ENCODE measurements around the gene LRP2. TPM values are rescaled to one million over a fixed set of nuclear protein-coding genes. Genes with fewer than 3 reads are reported as not detected.

LRP2 gene
- total RNA-seq, 1 donor from 2014 or later = 0.24 TPM

DNA sequence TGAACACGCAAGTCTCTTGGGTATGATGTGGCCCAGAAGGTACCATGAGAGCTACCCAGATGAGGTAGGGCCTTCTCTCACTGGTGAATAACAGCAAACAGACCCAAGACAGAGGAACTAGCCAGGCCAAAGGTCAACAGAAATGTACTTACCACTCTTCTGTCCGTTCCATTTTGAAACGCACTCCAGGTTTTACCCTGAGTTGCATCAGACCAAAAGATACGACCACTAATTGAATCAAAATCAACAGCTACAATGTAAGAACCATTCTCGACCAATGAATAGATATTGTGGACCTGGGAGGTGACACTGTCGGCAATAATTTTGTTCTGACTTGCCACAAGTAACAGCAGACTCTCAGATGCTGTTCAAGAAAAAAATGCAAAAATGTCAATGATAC, 124.4 kb downstream of the LRP2 start:
- H3K9me3 Mint-ChIP-seq (ENCODE audit: unreplicated experiment) = no peaks in the 10 kb centered on the region
- H3K36me3 Mint-ChIP-seq (ENCODE audit: unreplicated experiment) = no peaks in the 10 kb centered on the region
- H3K4me1 Mint-ChIP-seq (ENCODE audit: unreplicated experiment) = no peaks in the 10 kb centered on the region
- TF ChIP-seq, protein P1, sequence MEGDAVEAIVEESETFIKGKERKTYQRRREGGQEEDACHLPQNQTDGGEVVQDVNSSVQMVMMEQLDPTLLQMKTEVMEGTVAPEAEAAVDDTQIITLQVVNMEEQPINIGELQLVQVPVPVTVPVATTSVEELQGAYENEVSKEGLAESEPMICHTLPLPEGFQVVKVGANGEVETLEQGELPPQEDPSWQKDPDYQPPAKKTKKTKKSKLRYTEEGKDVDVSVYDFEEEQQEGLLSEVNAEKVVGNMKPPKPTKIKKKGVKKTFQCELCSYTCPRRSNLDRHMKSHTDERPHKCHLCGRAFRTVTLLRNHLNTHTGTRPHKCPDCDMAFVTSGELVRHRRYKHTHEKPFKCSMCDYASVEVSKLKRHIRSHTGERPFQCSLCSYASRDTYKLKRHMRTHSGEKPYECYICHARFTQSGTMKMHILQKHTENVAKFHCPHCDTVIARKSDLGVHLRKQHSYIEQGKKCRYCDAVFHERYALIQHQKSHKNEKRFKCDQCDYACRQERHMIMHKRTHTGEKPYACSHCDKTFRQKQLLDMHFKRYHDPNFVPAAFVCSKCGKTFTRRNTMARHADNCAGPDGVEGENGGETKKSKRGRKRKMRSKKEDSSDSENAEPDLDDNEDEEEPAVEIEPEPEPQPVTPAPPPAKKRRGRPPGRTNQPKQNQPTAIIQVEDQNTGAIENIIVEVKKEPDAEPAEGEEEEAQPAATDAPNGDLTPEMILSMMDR (IDR thresholded peaks at IDR 0.05) = no peak
- no peak overlapping the region for H3K27ac Mint-ChIP-seq (ENCODE audit: unreplicated experiment)
- H3K27me3 Mint-ChIP-seq (ENCODE audit: unreplicated experiment) = no peaks in the 10 kb centered on the region
- no peak overlapping the region for H3K4me3 Mint-ChIP-seq (ENCODE audit: unreplicated experiment)
- DNase-seq (ENCODE audit: extremely low spot score, unreplicated experiment) = no peak

DNA sequence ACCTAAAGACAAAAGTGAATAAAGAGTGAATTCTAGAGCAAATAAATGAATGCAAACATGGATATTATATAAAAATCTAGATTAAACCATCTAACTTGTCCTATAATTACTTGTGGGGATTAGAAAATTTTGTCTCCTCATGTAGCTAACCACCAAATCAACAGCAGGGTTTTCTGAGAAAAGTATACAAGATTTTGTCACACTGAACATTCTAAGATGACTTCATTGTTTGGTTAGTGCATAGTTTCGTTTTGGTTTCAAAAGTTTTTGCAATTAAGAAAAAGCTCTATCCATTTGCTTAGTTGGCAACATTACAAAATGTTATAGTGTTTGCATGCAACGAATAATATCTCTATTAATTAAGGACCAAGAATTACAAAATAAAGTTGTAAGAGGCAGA, 125.0 kb downstream of the LRP2 start:
- no peaks in the 10 kb centered on the region for H3K27me3 Mint-ChIP-seq (ENCODE audit: unreplicated experiment)
- no peak overlapping the region for H3K4me3 Mint-ChIP-seq (ENCODE audit: unreplicated experiment)
- H3K36me3 Mint-ChIP-seq (ENCODE audit: unreplicated experiment) = no peaks in the 10 kb centered on the region
- H3K4me1 Mint-ChIP-seq (ENCODE audit: unreplicated experiment) = no peaks in the 10 kb centered on the region
- H3K9me3 Mint-ChIP-seq (ENCODE audit: unreplicated experiment) = no peaks in the 10 kb centered on the region
- TF ChIP-seq, protein P1 (IDR thresholded peaks at IDR 0.05) = no peak
- no peak for DNase-seq (ENCODE audit: extremely low spot score, unreplicated experiment)
- no peak overlapping the region for H3K27ac Mint-ChIP-seq (ENCODE audit: unreplicated experiment)

DNA sequence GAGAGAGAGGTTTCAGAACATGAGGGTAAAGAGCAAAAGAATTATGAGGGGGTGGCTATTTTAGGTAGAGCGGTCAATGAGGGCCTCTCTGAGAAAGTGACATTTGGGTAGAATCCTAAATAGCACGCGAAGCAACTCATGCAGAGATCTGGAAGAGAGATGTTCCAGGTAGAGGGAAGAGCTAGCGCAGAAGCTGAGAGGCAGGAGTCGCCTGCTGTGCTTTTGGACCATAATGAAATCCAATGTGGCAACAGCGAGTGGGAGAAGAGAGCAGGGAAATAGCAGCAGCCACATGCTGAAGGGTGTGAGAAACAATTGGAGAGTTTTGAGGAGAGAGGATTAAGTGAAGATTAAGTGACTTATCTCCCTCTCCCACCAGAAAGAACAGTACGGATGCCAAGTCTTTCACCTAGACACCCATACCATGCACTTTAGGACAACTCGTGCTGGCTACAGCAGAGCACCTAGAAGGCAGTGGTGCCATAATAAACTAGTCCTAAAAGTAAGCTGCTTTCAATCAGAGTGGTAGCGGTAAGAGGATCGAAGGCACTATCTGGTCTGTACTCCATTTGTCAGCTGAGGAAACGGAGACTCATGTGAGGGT, 129.7 kb downstream of the LRP2 start:
- H3K4me1 Mint-ChIP-seq (ENCODE audit: unreplicated experiment) = no peaks in the 10 kb centered on the region
- H3K4me3 Mint-ChIP-seq (ENCODE audit: unreplicated experiment) = no peak overlapping the region
- H3K27ac Mint-ChIP-seq (ENCODE audit: unreplicated experiment) = no peak overlapping the region
- TF ChIP-seq, protein P1 (IDR thresholded peaks at IDR 0.05) = no peak
- no peaks in the 10 kb centered on the region for H3K9me3 Mint-ChIP-seq (ENCODE audit: unreplicated experiment)
- no peak for DNase-seq (ENCODE audit: extremely low spot score, unreplicated experiment)
- no peaks in the 10 kb centered on the region for H3K36me3 Mint-ChIP-seq (ENCODE audit: unreplicated experiment)
- peaks cover 3% of the 10 kb centered on the region for H3K27me3 Mint-ChIP-seq (ENCODE audit: unreplicated experiment)

DNA sequence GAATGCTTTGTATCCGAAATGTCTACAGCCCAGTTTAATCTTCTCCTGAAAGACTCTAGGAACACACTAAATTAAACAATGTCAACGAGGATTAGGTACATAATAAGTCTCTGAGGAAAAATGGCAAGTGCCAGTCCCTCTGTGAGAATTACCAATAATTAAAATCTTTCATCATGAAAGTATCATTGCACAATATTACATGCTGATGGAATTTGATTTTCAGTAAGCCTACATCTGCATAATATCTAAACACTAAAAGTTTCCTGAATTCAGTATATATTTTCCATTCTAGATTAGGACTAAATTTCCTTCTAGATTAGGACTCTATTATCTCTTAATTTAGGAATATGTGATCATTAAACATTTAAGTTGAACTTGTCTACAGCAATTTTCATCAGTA, 132.1 kb downstream of the LRP2 start:
- peaks cover 3% of the 10 kb centered on the region for H3K27me3 Mint-ChIP-seq (ENCODE audit: unreplicated experiment)
- no peak overlapping the region for H3K27ac Mint-ChIP-seq (ENCODE audit: unreplicated experiment)
- H3K4me3 Mint-ChIP-seq (ENCODE audit: unreplicated experiment) = no peak overlapping the region
- DNase-seq (ENCODE audit: extremely low spot score, unreplicated experiment) = no peak
- no peaks in the 10 kb centered on the region for H3K36me3 Mint-ChIP-seq (ENCODE audit: unreplicated experiment)
- TF ChIP-seq, protein P1 (IDR thresholded peaks at IDR 0.05) = no peak
- H3K9me3 Mint-ChIP-seq (ENCODE audit: unreplicated experiment) = no peaks in the 10 kb centered on the region
- H3K4me1 Mint-ChIP-seq (ENCODE audit: unreplicated experiment) = no peaks in the 10 kb centered on the region

DNA sequence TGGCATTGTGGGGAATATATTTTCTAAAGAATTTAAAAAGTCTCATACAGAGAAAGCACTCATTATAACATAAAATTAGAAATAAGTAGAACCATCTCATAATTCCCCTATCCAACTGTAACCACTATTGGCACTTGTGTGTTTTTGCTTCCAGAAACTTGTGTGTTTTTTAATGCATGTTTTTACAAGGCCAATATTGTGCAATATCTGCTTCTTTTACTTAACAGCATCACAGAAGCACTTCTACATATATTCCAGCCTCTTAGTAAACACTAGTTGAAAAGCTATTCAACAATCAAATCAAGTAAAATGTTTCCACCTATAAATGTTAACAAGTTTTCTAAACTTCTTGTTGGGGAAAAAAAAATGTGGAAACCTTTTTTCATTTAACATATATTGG, 132.7 kb downstream of the LRP2 start:
- Mint-ChIP-seq H3K27me3 (ENCODE audit: unreplicated experiment) (peaks cover 3% of the 10 kb centered on the region), H3K36me3 (ENCODE audit: unreplicated experiment) (no peaks in the 10 kb centered on the region), H3K27ac (ENCODE audit: unreplicated experiment) (no peak overlapping the region), H3K4me1 (ENCODE audit: unreplicated experiment) (no peaks in the 10 kb centered on the region), H3K4me3 (ENCODE audit: unreplicated experiment) (no peak overlapping the region), H3K9me3 (ENCODE audit: unreplicated experiment) (no peaks in the 10 kb centered on the region)
- DNase-seq (ENCODE audit: extremely low spot score, unreplicated experiment) = no peak
- TF ChIP-seq, protein P1 (IDR thresholded peaks at IDR 0.05) = no peak
